K562 (cell line): ENCODE results near the gene DAG1. TPM values are rescaled to one million over a fixed set of nuclear protein-coding genes. Genes with fewer than 3 reads are reported as not detected.

Source experiments
- ATF2 ChIP-seq: sonication (generic); formaldehyde crosslinking; IDR thresholded peaks from 2 replicates; pipeline ENCODE4 v1.8.1; 2022; ENCODE audit warnings: missing genetic modification reagents
- CHCHD3 ChIP-seq: fragments of 250-450 bp; sonication (Bioruptor Pico); IDR thresholded peaks from 2 replicates; pipeline ENCODE4 v2.1.2; 2022; ENCODE audit warnings: mild to moderate bottlenecking
- CREB5 ChIP-seq: fragments of 250-450 bp; sonication (Bioruptor Pico); IDR thresholded peaks from 2 replicates; pipeline ENCODE4 v1.5.0; 2020; ENCODE audit warnings: mild to moderate bottlenecking
- CTBP1 ChIP-seq: fragments of 450-650 bp; IDR thresholded peaks from 2 replicates; pipeline ENCODE4 v1.6.1; 2016; ENCODE audit warnings: borderline replicate concordance
- MYC ChIP-seq, 2 experiments: fragments of 250-450 bp in 1 of 2; sonication (Bioruptor Pico) in 1 of 2; IDR thresholded peaks; 2 replicates each; pipeline versions ENCODE4 v1.5.1 to v1.6.1; 2012 to 2021; ENCODE audit warnings: low read depth in 2 of 2, borderline replicate concordance in 1 of 2, improper control_type of control experiment in 1 of 2, low read length in 1 of 2, mild to moderate bottlenecking in 1 of 2, moderate library complexity in 1 of 2
- POLR3G ChIP-seq: IDR thresholded peaks from 2 replicates; pipeline ENCODE4 v1.6.1; 2011; ENCODE audit not compliant: insufficient read length, insufficient replicate concordance; ENCODE audit errors: extremely low read depth
- RAD51 ChIP-seq: fragments of 450-650 bp; IDR thresholded peaks from 2 replicates; pipeline ENCODE4 v1.7.1; 2016; ENCODE audit warnings: low read depth, mild to moderate bottlenecking, borderline replicate concordance
- TEAD2 ChIP-seq: fragments of 450-650 bp; IDR thresholded peaks from 2 replicates; pipeline ENCODE4 v1.6.1; 2016; ENCODE audit warnings: missing genetic modification characterization, control low read depth, missing compliant biosample characterization
- TOE1 ChIP-seq, 2 experiments: fragments of 450-650 bp in 1 of 2; sonication (generic) in 1 of 2; formaldehyde crosslinking in 1 of 2; IDR thresholded peaks; 2 replicates each; pipeline versions ENCODE4 v1.7.1 to v1.8.0; 2016 to 2022; ENCODE audit warnings: borderline replicate concordance in 2 of 2, mild to moderate bottlenecking in 2 of 2, antibody characterized with exemption in 1 of 2, inconsistent platforms in 1 of 2, low read depth in 1 of 2, missing genetic modification reagents in 1 of 2, moderate library complexity in 1 of 2
- ZNF766 ChIP-seq: fragments of 200-800 bp; sonication (Bioruptor generic); conservative IDR thresholded peaks from 2 replicates; pipeline ENCODE4 v1.6.1; 2016; ENCODE audit warnings: missing genetic modification characterization, missing compliant biosample characterization
- ZNF79 ChIP-seq: fragments of 250-450 bp; sonication (Bioruptor Pico); IDR thresholded peaks from 2 replicates; pipeline ENCODE4 v1.4.0; 2020; ENCODE audit warnings: low read depth, mild to moderate bottlenecking, moderate library complexity
- polyA plus RNA-seq, 8 experiments: library from polyadenylated mRNA; depleted of rRNA in 4 of 8; stranded (reverse) in 5 of 8; unstranded in 3 of 8; fragments of >200 nt; fragmentation: Nextera tagmentation in 2 of 8; fragmentation: Illumina TruSeq in 1 of 8; extraction: Ambion mirVana in 2 of 8; extraction: Trizol in 1 of 8; gene quantifications; 2 replicates each; pipeline versions ENCODE4 v1.2.1 to v1.2.3, GENCODE V29; 2011 to 2014; ENCODE audit warnings: inconsistent platforms in 1 of 8, missing spikeins in 1 of 8
- total RNA-seq, 7 experiments: library from RNA; depleted of rRNA in 6 of 7; stranded (reverse); fragments of >200 nt in 6 of 7; fragmentation: Illumina TruSeq in 2 of 7; extraction: Trizol in 2 of 7; gene quantifications; 2 replicates each; pipeline versions ENCODE4 v1.2.1 to v1.2.3, GENCODE V29; 2011 to 2021; ENCODE audit warnings: low replicate concordance in 1 of 7
- TF ChIP-seq, protein P1 (sequence below): sonication (generic); formaldehyde crosslinking; IDR thresholded peaks from 2 replicates; pipeline ENCODE4 v1.5.0; 2020; ENCODE audit warnings: missing genetic modification reagents
- TF ChIP-seq, protein P2 (sequence below): fragments of 450-650 bp; IDR thresholded peaks from 2 replicates; pipeline ENCODE4 v1.6.1; 2017; ENCODE audit warnings: antibody characterized with exemption, mild to moderate bottlenecking

DAG1 gene
- total and polyA plus RNA-seq, 9 of the 15 experiments (the other 6 are each of a cell fraction or from before 2014, with no cell fraction given): 0.29 to 19.6 (median 8.2) TPM

GRCh38 chr3:49465270-49466034, 4.6 kb upstream of the DAG1 start (continued):
- TF ChIP-seq, protein P1, sequence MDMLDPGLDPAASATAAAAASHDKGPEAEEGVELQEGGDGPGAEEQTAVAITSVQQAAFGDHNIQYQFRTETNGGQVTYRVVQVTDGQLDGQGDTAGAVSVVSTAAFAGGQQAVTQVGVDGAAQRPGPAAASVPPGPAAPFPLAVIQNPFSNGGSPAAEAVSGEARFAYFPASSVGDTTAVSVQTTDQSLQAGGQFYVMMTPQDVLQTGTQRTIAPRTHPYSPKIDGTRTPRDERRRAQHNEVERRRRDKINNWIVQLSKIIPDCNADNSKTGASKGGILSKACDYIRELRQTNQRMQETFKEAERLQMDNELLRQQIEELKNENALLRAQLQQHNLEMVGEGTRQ: no peak
- TF ChIP-seq RAD51: no peak
- TF ChIP-seq ZNF766: 0 out of 2 replicates have a peak, but pooled peaks have one; percentile 55
- TF ChIP-seq CREB5 (CRISPR knock-in tag): no peak
- TF ChIP-seq POLR3G: no peak
- TF ChIP-seq ZNF79: no peak
- TF ChIP-seq TEAD2 (tag): no peak
- peak; percentile 55; the same call in 1 of the 2 replicates for TF ChIP-seq CTBP1
- no peak for TF ChIP-seq MYC (IDR thresholded peaks at IDR 0.05; ENCODE audit: low read depth, low read length)
- no peak for TF ChIP-seq MYC (CRISPR knock-in tag; IDR thresholded peaks at IDR 0.05; ENCODE audit: borderline replicate concordance, low read depth)
- TF ChIP-seq, protein P2, sequence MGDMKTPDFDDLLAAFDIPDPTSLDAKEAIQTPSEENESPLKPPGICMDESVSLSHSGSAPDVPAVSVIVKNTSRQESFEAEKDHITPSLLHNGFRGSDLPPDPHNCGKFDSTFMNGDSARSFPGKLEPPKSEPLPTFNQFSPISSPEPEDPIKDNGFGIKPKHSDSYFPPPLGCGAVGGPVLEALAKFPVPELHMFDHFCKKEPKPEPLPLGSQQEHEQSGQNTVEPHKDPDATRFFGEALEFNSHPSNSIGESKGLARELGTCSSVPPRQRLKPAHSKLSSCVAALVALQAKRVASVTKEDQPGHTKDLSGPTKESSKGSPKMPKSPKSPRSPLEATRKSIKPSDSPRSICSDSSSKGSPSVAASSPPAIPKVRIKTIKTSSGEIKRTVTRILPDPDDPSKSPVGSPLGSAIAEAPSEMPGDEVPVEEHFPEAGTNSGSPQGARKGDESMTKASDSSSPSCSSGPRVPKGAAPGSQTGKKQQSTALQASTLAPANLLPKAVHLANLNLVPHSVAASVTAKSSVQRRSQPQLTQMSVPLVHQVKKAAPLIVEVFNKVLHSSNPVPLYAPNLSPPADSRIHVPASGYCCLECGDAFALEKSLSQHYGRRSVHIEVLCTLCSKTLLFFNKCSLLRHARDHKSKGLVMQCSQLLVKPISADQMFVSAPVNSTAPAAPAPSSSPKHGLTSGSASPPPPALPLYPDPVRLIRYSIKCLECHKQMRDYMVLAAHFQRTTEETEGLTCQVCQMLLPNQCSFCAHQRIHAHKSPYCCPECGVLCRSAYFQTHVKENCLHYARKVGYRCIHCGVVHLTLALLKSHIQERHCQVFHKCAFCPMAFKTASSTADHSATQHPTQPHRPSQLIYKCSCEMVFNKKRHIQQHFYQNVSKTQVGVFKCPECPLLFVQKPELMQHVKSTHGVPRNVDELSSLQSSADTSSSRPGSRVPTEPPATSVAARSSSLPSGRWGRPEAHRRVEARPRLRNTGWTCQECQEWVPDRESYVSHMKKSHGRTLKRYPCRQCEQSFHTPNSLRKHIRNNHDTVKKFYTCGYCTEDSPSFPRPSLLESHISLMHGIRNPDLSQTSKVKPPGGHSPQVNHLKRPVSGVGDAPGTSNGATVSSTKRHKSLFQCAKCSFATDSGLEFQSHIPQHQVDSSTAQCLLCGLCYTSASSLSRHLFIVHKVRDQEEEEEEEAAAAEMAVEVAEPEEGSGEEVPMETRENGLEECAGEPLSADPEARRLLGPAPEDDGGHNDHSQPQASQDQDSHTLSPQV: 0 out of 2 replicates have a peak, but pooled peaks have one; percentile 40
- 0 out of 2 replicates have a peak, but pooled peaks have one; percentile 36 for TF ChIP-seq TOE1 (IDR thresholded peaks at IDR 0.05; ENCODE audit: borderline replicate concordance)
- TF ChIP-seq TOE1 (CRISPR knock-in tag; IDR thresholded peaks at IDR 0.05; ENCODE audit: borderline replicate concordance, low read depth): no peak
- no peak for TF ChIP-seq CHCHD3 (CRISPR knock-in tag)
- TF ChIP-seq ATF2 (CRISPR knock-in tag): no peak
